Adipose tissue (tissue), 3 donors: ENCODE measurements around the gene ITGA5. TPM values are rescaled to one million over a fixed set of nuclear protein-coding genes. Genes with fewer than 3 reads are reported as not detected.

Source experiments
- H3K27ac ChIP-seq: one replicate; pipeline ENCODE4 v1.5.1; 2013; ENCODE audit warnings: low read depth, low read length
- WGBS, 3 donors: extraction: QIAGEN DNeasy Blood & Tissue Kit; methylation state at CpG; one replicate each; pipeline ENCODE4 v1.1.7; 2013; 5-methylcytosine and 5-hydroxymethylcytosine counted together
- polyA plus RNA-seq, 3 donors: library from polyadenylated mRNA; stranded (reverse); fragments of 200-250 nt; gene quantifications; one replicate each; pipeline ENCODE4 v1.2.3, GENCODE V29; 2013
- donor health status: healthy with polysubstance abuse.
- donor health status: Bipolar disorder and iron deficiency.
- donor health status: healthy.

ITGA5 gene
- polyA plus RNA-seq, 3 donors, result 17.6 to 79.0 (median 61.3) TPM

DNA sequence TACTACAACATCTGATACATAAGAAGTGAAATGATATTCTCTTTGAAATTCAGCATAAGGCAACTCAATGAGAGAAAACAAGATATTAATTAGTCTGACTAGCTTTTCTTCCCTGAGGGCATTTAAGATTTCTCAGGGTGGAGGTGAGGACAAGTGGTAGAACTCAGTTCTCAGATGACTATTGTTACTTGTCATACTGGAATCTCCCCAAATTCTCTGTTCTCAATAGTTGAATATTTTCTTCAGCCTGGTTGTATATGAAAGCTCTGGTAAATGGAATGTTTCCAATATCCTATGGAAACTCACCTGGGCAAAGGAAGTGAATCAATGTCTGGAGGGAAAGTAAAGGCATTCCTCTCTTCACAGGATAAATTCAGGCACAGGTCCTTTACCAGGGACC, 18.2 kb upstream of the ITGA5 start:
- no peak overlapping the region for H3K27ac ChIP-seq

- 61 to 86% (median 83%) methylated on average over 4 of the region's 4 CpGs for WGBS, 3 donors
Observed at GRCh38 chr12:54432815-54433164, 13.7 kb upstream of the ITGA5 start.

DNA sequence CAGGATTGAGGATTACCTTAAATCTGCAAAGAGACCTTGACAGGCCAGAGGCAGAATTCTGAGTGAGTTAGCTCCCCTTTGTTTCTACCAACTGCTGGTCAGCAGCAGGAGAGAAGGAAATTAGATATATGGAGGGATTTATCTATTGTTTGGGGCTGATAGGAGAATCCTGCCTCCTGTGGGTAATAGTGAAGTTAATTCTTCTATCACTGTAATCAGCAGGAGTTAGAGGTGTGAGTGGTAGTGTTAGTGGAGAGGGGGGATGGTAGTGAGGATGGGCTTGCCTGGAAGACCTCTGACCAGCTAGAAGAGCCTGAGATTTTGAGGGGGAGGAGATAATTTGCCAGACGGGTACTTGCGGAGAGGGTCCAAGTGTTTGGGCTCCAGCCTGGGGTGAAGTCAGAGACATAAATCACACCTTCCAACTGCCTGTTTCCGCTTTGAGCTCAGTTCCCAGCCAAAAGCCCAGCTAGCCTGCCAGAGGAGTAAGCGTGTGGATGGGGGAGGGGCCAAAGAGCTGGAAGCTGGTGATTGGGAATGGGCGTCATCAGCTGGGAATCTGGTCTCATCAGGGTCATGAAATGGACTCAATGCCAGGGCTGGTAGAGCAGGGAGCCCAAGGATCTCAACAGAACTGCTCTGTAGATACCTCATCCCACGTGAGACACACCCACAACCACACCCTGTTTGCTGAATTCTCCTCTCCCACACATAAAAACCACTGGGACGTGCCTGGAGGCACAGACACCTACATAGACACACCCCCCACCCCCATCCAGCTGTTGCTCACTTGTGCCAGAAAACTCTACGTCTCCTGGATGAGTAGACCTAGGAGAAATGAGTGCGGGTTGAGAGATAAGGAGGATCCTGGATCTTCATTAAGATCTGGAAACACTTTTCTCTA, 13.1 kb upstream of the ITGA5 start:
- H3K27ac ChIP-seq, result no peak overlapping the region
- WGBS, 3 donors, result 21 to 30% (median 23%) methylated on average over 9 of the region's 9 CpGs

More at GRCh38 chr12:54432815-54433164, 13.7 kb upstream of the ITGA5 start:
- no peak overlapping the region for H3K27ac ChIP-seq

GRCh38 chr12:54430471-54431069, 11.5 kb upstream of the ITGA5 start:
- H3K27ac ChIP-seq, result no peak overlapping the region

DNA sequence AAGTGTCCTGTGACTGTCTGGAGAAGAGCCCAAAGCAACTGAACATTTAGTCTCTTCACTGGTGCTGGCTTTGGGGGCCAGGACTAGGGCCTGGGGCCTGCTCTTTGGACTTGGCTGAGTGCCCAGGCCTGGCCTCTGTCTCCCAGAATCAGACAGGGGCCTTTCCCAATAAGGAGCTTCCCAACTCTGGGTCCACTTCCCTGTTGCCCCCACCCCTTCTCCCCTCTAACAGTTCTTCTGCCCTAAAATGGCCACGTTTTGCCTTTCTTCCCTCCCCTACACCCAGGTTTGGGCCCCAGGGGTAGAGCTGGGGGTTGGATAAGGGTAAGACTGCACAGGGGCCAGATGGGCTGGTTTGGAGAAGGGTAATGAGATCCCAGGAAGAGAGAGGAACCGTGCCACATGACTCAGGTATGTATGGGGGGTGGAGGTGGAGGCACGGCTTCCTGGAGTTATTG, 10.0 kb upstream of the ITGA5 start:
- H3K27ac ChIP-seq, result no peak overlapping the region
- 56 to 66% (median 58%) methylated on average over 3 of the region's 3 CpGs for WGBS, 3 donors

More at GRCh38 chr12:54430471-54431069, 11.5 kb upstream of the ITGA5 start:
- WGBS, 3 donors, result 84 to 93% (median 90%) methylated on average over 5 of the region's 5 CpGs

DNA sequence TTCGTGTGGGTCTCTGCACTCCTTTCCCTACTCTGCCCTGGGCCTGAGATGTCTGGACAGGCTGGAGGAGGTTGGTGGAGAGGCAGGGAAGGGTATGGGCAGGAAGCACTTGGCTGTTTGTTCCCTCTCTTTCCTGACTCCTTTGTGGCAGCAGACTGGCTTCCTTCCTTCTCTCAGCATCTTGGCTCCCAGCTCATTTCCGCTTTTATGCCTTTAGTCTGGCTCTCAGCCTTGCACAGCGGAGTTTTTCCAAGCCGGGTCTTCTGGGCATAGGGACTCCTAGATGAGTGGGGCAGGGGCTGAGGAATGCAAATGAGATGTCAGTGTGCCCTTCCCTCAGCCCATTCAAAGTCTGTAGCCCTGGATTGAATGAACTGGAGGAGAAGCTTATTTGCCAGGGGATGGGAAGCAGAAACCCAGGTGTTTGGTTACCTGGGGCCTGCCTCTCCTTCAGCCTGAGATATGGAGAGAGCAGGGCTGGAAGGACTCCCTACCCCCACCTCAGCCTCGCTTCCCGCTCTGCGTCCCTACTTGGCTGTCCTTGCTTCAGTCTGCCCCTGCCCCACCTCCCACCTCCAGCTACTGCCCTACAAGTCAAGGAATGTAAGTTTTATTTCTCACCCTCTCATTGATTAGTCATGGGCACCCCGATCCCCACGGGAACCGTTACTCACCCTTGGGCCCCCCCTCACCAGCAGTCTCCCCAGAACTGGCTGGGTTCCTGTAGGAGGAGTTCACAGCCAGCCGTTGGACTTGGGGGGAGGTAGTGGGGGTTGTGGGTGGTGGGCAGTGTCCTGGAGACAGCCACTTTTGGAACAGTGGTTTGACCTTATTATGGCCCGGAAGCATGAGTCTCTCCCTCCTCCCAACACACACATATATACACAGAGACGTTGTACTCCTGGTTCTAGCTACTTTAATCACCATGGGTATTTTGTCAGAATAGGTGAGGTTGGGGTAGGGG, 9.3 kb upstream of the ITGA5 start:
- H3K27ac ChIP-seq, result no peak overlapping the region
- whole genome bisulfite sequencing, 3 donors, result 22 to 59% (median 26%) methylated on average over 13 of the region's 13 CpGs

DNA sequence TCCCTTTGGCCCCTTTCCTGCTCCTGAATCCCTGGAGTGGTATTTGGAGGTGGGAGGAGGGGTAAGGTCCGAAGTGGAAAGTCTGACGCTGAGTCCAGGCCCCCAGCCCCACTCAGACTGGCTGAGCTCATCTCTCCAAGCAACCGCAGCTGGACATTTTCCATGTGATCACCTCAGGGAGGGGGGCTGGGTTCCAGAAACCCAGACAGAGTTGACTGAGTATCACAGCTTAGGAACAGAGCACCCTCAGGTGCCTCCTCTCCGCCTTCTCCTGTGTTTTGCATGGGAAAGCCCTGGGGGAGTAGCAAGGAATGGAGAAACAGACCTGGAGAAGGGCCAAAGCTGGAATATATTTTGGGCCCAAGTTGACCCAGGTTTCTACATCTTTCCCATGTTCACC, 8.0 kb upstream of the ITGA5 start:
- H3K27ac ChIP-seq, result no peak overlapping the region
- 55 to 66% (median 58%) methylated on average over 4 of the region's 4 CpGs for whole genome bisulfite sequencing, 3 donors

- 61 to 78% (median 71%) methylated on average over 3 of the region's 3 CpGs for WGBS, 3 donors
- H3K27ac ChIP-seq, result no peak overlapping the region
Observed at GRCh38 chr12:54426690-54427089, 7.6 kb upstream of the ITGA5 start.

- WGBS, 3 donors, result 28 to 53% (median 36%) methylated on average over 2 of the region's 2 CpGs
- H3K27ac ChIP-seq, result no peak overlapping the region
Observed at GRCh38 chr12:54425702-54426101, 6.6 kb upstream of the ITGA5 start.

DNA sequence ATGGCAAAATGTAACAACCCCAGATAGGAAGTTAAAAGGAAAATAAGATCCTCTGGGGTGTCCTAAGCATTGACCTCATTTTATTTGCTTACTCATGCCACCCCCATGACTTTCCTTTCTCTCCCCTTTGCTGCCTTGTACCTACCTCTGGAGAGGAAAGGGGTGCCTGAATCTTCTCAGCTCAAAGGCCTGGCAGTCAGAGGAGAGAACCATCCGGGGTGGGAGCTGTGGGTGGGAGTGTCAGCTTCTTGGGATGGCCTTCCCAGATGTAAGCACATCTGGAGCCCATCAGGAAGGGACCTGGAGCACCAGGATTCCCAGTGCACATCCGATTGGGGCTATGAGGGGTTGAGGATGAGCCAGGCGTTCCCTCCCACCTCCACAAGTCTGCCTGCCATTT, 5.2 kb upstream of the ITGA5 start:
- 66 to 67% (median 66%) methylated on average over 3 of the region's 3 CpGs for WGBS, 3 donors
- H3K27ac ChIP-seq, result no peak overlapping the region

DNA sequence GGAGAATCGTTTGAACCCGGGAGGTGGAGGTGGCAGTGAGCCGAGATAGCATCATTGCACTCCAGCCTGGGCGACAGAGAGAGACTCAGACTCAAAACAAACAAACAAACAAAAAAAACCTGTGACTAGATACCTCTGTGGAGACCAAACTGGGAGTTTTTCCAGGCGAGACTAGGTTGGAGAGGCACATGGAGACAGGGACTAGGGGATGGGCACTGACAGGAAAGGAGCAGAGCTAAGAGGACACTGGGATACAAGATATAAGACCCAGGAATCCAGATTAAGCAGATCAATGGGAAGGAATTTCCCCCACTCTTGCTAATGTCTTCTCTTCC, 4.7 kb upstream of the ITGA5 start:
- WGBS, 3 donors, result 56 to 86% (median 85%) methylated on average over 5 of the region's 5 CpGs
- no peak overlapping the region for H3K27ac ChIP-seq

- no peak overlapping the region for H3K27ac ChIP-seq
- WGBS, 3 donors, result 77 to 87% (median 85%) methylated on average over 2 of the region's 2 CpGs
Observed at GRCh38 chr12:54421879-54422250, 2.8 kb upstream of the ITGA5 start.

DNA sequence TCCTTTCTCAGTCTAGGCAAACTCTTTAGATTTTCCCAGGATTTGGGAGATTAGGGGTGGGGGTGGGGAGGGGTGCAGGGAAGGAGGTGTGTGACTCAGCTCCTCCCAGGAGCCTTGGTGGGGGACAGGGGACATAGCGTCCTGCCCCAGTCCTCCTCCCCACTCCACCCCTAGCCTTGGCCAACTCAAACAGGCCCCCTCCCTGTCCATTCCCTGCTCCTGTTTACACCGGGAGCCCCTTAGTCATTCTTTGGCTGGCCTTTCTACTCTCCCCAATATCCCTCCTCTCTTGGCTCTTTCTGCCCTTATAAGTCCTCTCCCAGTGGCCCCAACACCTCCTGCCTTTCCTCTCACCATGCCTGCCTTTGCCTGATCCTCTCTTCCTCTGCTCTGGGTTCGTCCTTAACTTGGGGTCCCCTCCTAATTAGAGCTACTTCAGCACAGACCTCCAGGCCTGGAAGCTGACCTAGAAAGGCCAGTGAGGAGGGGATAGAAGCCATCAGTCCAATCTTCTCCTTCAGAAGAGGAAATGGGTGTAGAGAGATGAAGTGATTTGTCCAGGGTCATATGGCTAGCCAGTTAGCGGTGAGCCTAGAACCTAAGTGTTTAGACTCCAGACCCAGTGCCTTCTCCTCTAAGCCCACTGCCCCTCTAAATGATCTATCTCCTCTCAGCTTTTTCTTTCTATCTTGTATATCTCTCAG, 2.3 kb upstream of the ITGA5 start:
- WGBS, 3 donors, result 63 to 74% (median 63%) methylated on average over 4 of the region's 4 CpGs
- H3K27ac ChIP-seq, result no peak overlapping the region

GRCh38 chr12:54420766-54421144, 1.7 kb upstream of the ITGA5 start:
- WGBS, 3 donors, result 22 to 55% (median 39%) methylated on average over 2 of the region's 2 CpGs
- no peak overlapping the region for H3K27ac ChIP-seq

DNA sequence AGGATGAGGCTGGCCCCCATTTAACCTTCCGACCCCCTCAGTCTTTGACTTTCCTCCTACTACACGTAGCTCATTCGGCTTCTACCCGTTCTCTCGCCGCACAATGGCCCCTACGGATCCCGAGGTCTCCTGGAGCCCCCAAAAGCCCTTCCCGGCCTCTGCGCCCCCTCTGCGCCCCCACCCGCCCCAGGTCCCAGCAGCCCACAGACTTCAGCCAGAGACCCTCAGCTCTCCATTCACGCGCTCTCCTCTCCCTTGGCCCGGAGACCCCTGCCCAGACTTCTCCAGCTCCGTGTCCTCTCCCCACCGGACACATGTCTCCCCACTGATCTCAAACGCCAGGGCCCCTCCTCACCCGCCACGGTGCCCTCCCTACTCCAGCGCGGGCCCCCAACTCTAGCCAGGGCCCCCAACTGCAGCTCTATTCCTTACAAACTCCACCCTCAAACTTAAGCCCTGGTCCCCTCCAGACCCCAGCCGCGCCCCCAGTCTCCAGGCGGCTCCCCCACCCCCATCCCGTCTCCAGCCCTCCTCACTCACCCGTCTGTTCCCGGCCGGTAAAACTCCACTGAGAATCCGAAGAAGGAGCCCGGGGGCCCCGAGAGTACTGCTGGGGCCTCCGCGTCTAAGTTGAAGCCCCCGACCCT, 502 bp downstream of the ITGA5 start:
- peak overlapping the region; percentile 24 for H3K27ac ChIP-seq
- 0 to 4% (median 1%) methylated on average over 35 of the region's 35 CpGs for WGBS, 3 donors

GRCh38 chr12:54417712-54418440, 1.2 kb downstream of the ITGA5 start:
- peak overlapping the region; percentile 21 for H3K27ac ChIP-seq
- WGBS, 3 donors, result 2 to 46% (median 4%) methylated on average over 24 to 25 of the region's 25 CpGs
